Glomerular endothelial cell (primary cell): Measurements from ENCODE around the gene CD2. TPM values are rescaled to one million over a fixed set of nuclear protein-coding genes. Genes with fewer than 3 reads are reported as not detected.
"Not testable (repeated sequence)": the region's sequence is repeated elsewhere in the genome, so short reads cannot be mapped to it uniquely, and the experiment has no call there.

Experiments used
- DNase-seq: peaks from one replicate; pipeline ENCODE4 v3.0.0-alpha.2; 2011; ENCODE audit warnings: low read depth, low spot score; ENCODE audit errors: extremely low read depth
- total RNA-seq: library from RNA; depleted of rRNA; stranded (reverse); fragments of >200 nt; gene quantifications from 2 replicates; pipeline ENCODE4 v1.2.3, GENCODE V29; 2015

CD2 gene
- total RNA-seq, 1 donor from 2014 or later = not detected

- DNase-seq = not testable (repeated sequence)
These were observed 1.9 kb downstream of the CD2 start for GRCh38 chr1:116756092-116756491.

DNA sequence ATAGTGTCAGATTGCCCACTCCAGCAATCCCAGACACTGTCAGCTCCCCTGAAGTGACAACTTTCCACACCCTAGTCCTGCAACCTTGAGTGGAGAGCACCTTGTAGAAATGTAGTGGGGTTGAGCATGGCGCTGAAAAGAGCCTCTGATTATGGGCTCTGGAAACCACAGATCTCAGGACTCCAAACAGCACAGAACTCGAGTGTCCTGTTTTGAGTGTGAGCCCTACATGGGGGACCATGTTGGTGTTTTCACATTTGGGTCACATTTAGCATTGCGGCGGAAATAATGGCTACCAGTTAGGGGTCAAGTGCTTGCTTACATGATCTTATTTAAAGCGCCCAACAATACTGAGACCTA lies 4.2 kb downstream of the CD2 start:
- not testable (repeated sequence) for DNase-seq

GRCh38 chr1:116759636-116760035 lies 5.4 kb downstream of the CD2 start:
- DNase-seq = no peak

GRCh38 chr1:116760487-116760886 lies 6.3 kb downstream of the CD2 start:
- DNase-seq = no peak

- no peak for DNase-seq
These were observed 6.9 kb downstream of the CD2 start for GRCh38 chr1:116760996-116761665.

DNA sequence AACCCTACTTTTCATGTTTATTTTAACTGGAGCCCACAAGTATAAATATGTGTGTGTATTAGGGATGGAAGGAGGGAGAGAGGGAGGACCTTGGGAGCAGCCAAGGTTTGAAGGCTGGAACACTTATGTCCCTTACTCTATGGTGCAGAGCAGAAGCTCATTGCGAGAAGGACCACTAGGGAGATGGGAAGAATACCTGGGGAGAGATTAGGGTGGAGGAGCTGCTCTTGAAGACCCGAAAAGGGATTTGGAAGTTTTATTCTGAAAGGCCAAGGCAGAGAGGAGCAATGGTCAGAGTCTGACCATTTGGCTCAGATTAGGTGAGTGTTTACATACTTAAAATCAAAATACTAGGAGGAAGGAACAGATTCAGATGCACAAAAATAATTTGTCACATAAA lies 8.1 kb downstream of the CD2 start:
- DNase-seq = no peak

DNA sequence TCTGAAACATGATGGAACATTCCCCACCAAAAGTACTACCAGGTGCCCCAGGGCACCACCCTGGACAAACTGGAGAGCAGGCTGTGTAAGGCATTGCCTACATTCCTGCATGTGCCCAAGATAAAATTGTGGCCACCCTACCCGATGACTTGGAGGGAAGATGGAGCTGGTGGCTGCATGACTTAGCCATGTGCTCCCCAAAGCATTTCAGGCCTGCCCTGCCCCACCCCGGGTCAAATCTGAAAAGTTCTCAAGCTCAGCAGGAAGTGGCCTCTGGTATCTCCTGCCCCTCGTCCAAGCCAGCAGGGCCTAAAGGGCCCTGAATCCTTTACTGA lies 8.5 kb downstream of the CD2 start:
- no peak for DNase-seq

- no peak for DNase-seq
These were observed 9.0 kb downstream of the CD2 start for GRCh38 chr1:116763116-116763786.

GRCh38 chr1:116763787-116764465 lies 9.7 kb downstream of the CD2 start:
- DNase-seq = no peak

DNA sequence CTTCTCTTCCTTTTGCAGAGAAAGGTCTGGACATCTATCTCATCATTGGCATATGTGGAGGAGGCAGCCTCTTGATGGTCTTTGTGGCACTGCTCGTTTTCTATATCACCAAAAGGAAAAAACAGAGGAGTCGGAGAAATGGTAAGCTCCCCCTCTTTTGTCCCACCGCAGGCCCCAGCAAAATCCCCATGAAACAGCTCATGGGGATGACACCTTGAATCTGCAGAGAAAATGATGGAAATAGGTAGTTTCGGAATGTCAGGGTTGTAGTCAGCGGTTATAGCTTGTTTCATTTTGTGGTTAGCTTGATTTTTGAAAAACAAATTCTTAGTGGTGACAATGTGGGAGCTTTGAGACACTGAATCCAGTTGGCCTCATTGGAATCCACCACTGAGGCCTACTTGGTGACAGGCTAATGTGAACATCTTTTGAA lies 10.3 kb downstream of the CD2 start:
- DNase-seq = no peak

DNA sequence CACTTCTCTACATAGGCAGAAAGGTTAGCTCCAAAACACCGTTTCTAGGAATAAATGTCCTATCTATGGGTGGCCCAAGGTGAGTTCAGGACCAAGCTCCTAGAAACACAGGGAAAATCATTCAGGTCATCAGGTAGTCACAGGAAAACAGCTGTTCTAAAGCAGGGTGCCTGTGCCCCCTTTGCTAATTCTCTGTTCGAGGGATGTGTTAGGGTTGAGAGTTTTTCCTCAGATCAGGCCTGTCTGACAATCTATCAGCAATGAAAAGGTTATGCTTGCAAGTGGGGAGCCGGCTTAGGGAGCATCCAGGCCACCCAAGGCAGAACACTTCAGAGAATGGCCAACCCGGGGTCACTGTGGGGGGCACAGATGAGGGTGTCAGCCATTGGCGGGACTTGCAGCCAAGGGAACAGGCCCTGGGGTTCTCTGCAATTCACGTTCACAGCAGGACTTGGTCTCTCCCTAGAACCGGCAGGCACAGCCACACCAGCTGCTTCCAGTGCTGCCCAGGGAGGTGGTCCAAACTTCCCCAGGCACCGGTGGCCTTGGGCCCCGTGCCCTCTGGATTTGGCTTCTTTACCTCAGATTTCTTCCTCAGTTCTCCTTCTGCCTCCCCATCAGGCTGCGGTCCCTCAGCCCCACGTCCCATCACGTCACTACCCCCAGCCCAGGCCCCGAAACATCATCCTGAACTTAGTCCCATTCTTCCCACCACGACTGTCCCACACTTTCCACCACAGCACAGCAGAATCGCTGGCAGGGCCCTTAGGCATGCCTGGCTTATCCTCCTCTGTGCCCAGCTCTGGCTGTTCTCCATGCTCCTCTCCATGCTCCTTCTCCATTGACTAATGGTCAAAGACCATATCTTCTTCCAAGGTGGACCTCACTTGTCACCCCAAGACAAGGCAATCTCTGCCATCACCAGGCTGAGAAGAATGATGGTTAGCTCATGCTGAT lies 11.0 kb downstream of the CD2 start:
- DNase-seq = no peak

DNA sequence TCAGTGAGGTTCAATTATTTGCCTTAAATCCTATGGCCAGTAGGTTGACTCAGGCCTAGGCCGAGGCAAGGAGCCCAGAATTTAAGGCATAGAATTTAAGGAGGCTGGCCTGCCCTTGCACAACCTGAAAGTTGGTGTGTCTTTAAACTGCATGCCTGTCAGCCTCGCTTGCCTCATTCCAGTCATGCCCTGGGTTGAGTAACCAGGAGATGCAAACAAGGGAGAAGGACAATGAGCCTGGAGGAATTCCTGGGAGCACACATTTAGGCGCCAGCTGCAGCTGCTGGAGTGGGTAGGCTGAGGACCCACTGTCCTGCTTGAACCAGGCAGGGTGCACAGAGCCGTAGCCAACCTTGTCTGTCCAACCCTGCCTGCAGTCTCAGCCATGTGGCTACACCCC lies 11.7 kb downstream of the CD2 start:
- DNase-seq = no peak

DNA sequence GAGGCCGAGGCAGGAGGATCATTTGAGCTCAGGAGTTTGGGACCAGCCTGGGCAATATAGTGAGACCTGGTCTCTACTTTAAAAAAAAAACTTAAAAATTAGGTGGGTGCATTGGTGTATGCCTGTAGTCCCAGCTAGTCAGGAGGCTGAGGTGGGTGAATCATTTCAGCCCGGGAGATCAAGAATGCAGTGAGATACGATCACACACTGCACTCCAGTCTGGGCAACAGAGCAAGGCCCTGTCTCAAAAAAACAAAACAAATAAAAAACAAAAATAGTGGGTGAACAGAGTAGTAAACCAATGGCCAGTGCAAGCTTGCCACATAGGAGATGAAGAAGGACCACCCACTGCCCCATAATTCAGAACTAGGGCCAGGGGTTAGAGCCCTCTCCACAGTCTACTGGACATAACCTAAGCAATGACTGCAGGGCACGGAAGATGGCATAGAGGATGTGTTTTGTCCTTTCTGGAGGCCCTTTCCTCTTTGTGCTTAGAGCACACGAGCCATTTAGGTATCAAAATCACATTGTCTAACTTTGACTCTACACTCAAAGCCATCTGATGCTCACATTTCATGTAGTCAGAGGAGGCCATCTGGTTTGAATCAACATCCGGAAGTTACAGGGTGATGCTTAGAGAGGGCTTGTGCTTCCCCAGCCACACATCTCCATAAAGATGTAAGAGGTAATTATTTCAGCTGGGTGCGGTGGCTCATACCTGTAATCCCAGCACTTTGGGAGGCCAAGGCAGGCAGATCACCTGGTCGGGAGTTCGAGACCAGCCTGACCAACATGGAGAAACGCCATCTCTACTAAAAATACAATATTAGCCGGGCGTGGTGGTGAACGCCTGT lies 12.6 kb downstream of the CD2 start:
- DNase-seq = no peak

- no peak for DNase-seq
These were observed 13.7 kb downstream of the CD2 start for GRCh38 chr1:116767782-116768382.

GRCh38 chr1:116768416-116769103 lies 14.3 kb downstream of the CD2 start:
- DNase-seq = no peak

- DNase-seq = no peak
These were observed 14.8 kb downstream of the CD2 start for GRCh38 chr1:116769104-116769452.

GRCh38 chr1:116769561-116769977 lies 15.3 kb downstream of the CD2 start:
- no peak for DNase-seq

DNA sequence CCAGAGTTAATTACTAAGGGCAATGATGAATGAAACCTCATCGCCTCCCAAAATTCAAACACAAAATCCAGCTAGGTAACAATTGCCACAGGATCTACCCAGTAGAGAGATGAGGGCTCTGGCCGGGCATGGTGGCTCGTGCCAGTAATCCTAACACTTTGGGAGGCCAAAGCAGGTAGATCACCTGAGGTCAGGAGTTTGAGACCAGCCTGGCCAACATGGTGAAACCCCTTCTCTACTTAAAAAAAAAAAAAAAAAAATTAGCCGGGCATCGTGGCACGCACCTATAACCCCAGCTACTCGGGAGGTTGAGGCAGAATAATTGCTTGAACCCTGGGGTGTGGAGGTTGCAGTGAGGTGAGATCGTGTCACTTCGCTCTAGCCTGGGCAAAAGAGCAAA lies 15.8 kb downstream of the CD2 start:
- DNase-seq = no peak

DNA sequence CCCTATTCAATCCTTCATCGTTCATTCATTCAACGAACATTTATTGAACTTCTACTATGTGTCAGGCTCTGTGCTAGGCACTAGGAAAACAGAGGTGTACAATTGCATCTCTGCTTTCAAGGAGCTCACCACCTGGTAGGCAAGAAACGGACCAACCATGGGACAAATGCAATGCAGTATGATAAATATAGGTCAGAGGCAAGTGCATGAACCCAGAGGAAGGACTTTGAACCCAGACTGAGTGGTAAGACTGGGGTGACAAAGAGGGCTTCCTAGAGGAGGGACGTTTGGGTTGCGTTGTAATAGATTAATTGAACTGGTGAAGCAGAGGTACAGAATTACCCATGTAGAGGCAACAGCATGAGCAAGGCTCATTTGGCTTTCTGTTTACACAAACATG lies 16.4 kb downstream of the CD2 start:
- DNase-seq = no peak
